T-helper 1 cell treated with Interleukin-12 subunit alpha and Interleukin-12 subunit beta and Interleukin-4 antibody, amounts not matched to agents 30 ng/mL and 1 ng/mL, for 36 hours (primary cell): ENCODE data around the gene KIF3C. TPM values are rescaled to one million over a fixed set of nuclear protein-coding genes. Genes with fewer than 3 reads are reported as not detected.
"Not testable (repeated sequence)": the region's sequence is repeated elsewhere in the genome, so short reads cannot be mapped to it uniquely, and the experiment has no call there.

Experiments used
- intact Hi-C: fragments of 100-400 bp; cut with micrococcal nuclease; formaldehyde crosslinking; loops from one replicate; pipeline ENCODE4 v1.15.1; 2024
- total RNA-seq: library from RNA; stranded (reverse); gene quantifications from 2 replicates; pipeline ENCODE4 v1.2.3, GENCODE V29; 2022

Gene KIF3C
- total RNA-seq, 1 donor from 2014 or later, result 5.6 TPM

GRCh38 chr2:25966531-25967270 lies 15.6 kb downstream of the KIF3C start:
- intact Hi-C loops, result no loop called here

GRCh38 chr2:25964891-25965290 lies 17.4 kb downstream of the KIF3C start:
- intact Hi-C loops, result no loop called here

GRCh38 chr2:25960920-25961319 lies 21.4 kb downstream of the KIF3C start:
- intact Hi-C loops, result no loop called here

- intact Hi-C loops, result no loop called here
These were observed 21.9 kb downstream of the KIF3C start for GRCh38 chr2:25960396-25960795.

- intact Hi-C loops, result not testable (repeated sequence)
These were observed 23.7 kb downstream of the KIF3C start for GRCh38 chr2:25958611-25959010.

- intact Hi-C loops, result no loop called here
These were observed 24.6 kb downstream of the KIF3C start for GRCh38 chr2:25957743-25958142.

GRCh38 chr2:25955869-25956535 lies 26.3 kb downstream of the KIF3C start:
- intact Hi-C loops, result no loop called here

- intact Hi-C loops, result no loop called here
These were observed 27.3 kb downstream of the KIF3C start for GRCh38 chr2:25955036-25955435.

- intact Hi-C loops, result no loop called here
These were observed 28.0 kb downstream of the KIF3C start for GRCh38 chr2:25954199-25954752.

GRCh38 chr2:25951071-25951547 lies 31.2 kb downstream of the KIF3C start:
- intact Hi-C loops, result loop anchor here (1.0 to 2.0 kb wide), 9 partner anchors 32 to 626 kb away; partner anchors contain the start of genes HADHA, HADHB and KIF3C

GRCh38 chr2:25948437-25948836 lies 33.9 kb downstream of the KIF3C start:
- intact Hi-C loops, result no loop called here

GRCh38 chr2:25941042-25941441 lies 41.3 kb downstream of the KIF3C start:
- intact Hi-C loops, result no loop called here

- intact Hi-C loops, result no loop called here
These were observed 43.0 kb downstream of the KIF3C start for GRCh38 chr2:25939257-25939668.

GRCh38 chr2:25938345-25938744 lies 44.0 kb downstream of the KIF3C start:
- intact Hi-C loops, result no loop called here

GRCh38 chr2:25936889-25937545 lies 45.3 kb downstream of the KIF3C start:
- intact Hi-C loops, result no loop called here

GRCh38 chr2:25933622-25934021 lies 48.7 kb downstream of the KIF3C start:
- intact Hi-C loops, result no loop called here

GRCh38 chr2:25929789-25930473 lies 52.4 kb downstream of the KIF3C start:
- intact Hi-C loops, result no loop called here

GRCh38 chr2:25928668-25929067 lies 53.6 kb downstream of the KIF3C start:
- intact Hi-C loops, result no loop called here

- intact Hi-C loops, result no loop called here
These were observed 55.1 kb downstream of the KIF3C start for GRCh38 chr2:25926984-25927756.

GRCh38 chr2:25922501-25922900 lies 59.8 kb downstream of the KIF3C start:
- intact Hi-C loops, result no loop called here
